ENCODE measurements around the gene SLC51B.

- TF ChIP-seq POLR2A (IDR thresholded peaks at IDR 0.05) = no peak
- TF ChIP-seq, protein P1, sequence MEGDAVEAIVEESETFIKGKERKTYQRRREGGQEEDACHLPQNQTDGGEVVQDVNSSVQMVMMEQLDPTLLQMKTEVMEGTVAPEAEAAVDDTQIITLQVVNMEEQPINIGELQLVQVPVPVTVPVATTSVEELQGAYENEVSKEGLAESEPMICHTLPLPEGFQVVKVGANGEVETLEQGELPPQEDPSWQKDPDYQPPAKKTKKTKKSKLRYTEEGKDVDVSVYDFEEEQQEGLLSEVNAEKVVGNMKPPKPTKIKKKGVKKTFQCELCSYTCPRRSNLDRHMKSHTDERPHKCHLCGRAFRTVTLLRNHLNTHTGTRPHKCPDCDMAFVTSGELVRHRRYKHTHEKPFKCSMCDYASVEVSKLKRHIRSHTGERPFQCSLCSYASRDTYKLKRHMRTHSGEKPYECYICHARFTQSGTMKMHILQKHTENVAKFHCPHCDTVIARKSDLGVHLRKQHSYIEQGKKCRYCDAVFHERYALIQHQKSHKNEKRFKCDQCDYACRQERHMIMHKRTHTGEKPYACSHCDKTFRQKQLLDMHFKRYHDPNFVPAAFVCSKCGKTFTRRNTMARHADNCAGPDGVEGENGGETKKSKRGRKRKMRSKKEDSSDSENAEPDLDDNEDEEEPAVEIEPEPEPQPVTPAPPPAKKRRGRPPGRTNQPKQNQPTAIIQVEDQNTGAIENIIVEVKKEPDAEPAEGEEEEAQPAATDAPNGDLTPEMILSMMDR (IDR thresholded peaks at IDR 0.05 in 4 of 5, conservative IDR thresholded peaks at IDR 0.05 in 1 of 5) = no peak
These were observed 16.9 kb downstream of the SLC51B start for GRCh38 chr15:65062061-65062460.
